Stimulated activated naive CD4-positive, alpha-beta T cell treated with Interleukin-2 at 50 U/mL for 16 hours (primary cell): ENCODE measurements around the gene MSTO1.
"Not testable (repeated sequence)": the region's sequence is repeated elsewhere in the genome, so short reads cannot be mapped to it uniquely, and the experiment has no call there.

Source experiments
- DNase-seq: peaks from one replicate; lab custom pipeline; 2025; lab: John Stamatoyannopoulos, UW

Gene MSTO1

DNA sequence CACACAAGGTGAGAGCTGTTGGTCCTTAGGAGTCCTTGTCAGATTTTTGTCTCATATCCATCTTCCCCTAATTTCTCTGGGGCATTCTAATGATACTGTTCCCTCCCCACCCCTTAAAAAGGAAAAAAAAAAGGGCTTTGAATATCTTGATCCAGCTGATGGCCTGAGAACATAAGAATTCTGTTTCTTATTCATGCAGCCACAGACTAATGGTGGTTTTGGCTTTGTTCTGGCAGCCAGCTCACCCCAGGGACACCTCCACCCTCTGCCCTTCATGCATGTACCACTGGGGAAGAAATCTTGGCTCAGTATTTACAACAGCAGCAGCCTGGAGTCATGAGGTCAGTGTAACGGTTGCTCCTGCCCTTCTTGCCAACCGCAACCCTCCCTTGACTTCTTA lies 3.2 kb downstream of the MSTO1 start:
- not testable (repeated sequence) for DNase-seq

- no peak for DNase-seq
Measured at GRCh38 chr1:155622191-155622590, 12.2 kb downstream of the MSTO1 start.

DNA sequence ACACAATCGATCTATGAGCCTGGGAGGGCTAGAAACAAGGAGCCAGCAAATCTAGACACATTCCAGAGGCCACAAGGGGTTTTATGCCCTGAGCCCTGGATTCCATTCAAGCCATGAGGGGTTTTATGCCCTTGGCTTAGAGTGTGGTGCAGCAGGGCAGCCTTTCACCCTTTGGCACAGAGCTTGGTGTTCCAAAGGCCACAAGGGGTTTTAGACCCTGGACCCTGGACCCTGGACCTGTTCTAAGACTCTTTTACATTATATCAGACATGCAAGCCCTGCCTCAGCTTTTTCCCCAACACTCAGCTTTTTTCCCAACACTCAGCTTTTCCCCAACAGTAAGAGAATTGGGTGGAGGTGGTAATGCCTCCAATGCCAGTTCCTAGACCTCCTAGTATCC lies 13.3 kb downstream of the MSTO1 start:
- DNase-seq: no peak

GRCh38 chr1:155626428-155626827 lies 16.4 kb downstream of the MSTO1 start:
- not testable (repeated sequence) for DNase-seq

DNA sequence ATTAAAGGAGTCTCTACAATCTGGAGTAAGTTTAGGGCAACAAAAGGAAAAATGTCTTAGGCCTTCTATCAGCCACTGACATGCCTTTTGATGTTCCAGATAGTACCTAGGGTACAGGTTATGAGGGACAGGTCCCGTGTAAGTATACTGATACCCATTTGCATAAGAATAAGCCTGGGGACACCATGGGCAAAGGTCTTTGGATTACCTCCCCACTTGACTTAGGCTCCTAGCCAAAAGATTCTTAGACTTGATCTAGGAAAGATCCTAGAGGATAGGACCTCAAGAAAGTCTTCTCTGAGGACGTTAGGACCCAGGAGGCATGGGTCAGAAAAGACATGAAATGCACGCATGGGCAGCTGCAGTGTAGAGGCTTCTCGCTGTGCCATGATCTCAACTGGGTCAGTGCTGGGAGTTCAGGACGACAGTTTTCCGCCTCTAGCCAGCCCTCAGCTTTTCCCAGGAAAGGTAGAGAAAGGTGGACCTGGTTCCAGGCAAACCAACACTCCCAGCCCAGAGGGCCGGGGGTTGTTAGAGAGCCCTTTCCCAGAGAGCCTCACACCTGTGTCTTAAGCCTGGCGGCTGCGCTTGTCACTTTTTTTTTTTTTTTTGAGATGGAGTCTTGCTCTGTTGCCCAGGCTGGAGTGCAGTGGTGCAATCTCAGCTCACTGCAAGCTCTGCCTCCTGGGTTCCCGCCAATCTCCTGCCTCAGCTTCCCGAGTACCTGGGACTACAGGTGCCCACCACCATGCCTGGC lies 26.6 kb downstream of the MSTO1 start:
- DNase-seq: no peak

- DNase-seq: no peak
Measured at GRCh38 chr1:155640367-155640766, 30.3 kb downstream of the MSTO1 start.

GRCh38 chr1:155642559-155643180 lies 32.7 kb downstream of the MSTO1 start:
- not testable (repeated sequence) for DNase-seq

- DNase-seq: no peak
Measured at GRCh38 chr1:155643230-155643629, 33.2 kb downstream of the MSTO1 start.

- DNase-seq: no peak
Measured at GRCh38 chr1:155645034-155645598, 35.1 kb downstream of the MSTO1 start.

- DNase-seq: no peak
Measured at GRCh38 chr1:155645648-155646047, 35.6 kb downstream of the MSTO1 start.

DNA sequence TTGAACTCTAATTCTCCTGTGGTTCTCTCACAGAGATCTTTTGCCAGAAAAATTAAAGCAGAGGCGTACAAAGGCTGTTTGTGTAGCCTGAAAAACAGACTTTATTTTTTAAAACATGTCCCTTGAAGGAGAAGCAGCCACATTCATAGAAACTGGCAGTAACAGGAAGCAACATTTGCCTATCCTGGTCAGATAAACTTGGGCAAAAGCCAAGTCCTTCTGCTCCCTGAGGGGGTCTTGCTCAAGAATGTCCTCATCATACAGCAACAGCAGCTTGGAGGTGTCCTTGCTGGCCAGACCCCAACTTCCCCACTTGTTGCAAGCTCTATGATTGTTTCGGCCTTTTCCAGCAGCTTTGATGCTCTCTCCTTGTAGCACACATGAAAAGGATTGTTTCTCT lies 36.3 kb downstream of the MSTO1 start:
- no peak for DNase-seq

DNA sequence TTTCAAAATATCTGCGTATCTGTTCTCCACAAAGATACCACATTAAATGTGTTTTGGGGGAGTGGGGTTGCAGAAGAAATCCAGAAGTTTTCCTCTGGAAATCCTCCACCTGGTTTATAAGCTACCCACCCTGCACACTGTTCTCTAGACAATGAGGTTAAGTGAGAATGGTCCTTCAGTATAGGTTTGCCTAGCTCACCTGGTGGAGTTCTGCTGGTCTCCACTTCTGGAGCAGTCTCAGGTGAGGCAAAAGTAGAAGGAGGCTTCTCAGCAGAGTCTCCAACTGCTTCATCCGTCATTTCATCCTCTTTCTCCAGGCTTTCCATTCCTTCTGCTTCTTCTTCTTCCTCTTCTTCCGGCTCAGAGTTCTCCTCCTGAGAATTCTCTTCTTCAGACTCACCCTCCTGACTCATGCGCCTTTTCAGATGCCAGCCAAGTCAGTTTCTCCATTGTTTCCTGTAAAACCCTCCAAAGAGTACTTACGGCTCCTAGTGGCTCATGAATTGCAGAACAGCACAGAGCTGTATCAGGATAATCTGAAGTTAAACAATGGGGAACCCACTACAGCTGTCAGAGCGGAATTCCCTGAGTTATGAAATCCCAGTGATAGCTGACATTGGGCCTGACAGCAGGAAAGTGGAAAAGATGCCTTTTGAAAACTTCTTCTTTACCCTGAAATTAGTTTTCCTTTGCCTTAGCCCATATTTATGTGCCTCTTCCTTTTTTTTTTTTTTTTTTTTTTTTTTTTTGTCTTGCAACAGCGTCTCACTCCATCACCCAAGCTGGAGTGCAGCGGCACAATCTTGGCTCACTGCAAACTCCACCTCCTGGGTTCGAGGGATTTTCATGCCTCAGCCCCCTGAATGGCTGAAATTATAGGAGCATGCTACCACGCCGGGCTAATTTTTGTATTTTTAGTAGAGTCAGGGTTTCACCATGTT lies 38.5 kb downstream of the MSTO1 start:
- no peak for DNase-seq

DNA sequence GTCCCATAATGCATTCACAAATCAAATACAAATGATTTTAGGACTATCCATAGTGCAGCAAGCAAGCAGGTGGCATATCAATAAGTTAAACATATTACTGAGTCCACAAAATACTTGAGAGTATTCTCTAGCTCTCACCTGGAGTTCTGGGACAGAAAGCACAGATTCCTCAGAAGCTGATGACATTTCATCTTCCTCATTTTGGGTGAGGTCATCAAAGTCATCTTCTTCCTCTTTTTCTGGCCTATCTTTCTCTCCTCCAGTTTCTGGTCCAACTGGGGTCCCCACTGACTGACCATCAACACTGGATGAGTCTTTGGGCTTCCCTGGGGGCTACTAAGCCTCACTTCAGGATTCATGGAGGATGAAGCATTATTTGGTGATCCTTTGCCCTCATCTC lies 39.7 kb downstream of the MSTO1 start:
- no peak for DNase-seq

- no peak for DNase-seq
Measured at GRCh38 chr1:155650231-155650757, 40.3 kb downstream of the MSTO1 start.

DNA sequence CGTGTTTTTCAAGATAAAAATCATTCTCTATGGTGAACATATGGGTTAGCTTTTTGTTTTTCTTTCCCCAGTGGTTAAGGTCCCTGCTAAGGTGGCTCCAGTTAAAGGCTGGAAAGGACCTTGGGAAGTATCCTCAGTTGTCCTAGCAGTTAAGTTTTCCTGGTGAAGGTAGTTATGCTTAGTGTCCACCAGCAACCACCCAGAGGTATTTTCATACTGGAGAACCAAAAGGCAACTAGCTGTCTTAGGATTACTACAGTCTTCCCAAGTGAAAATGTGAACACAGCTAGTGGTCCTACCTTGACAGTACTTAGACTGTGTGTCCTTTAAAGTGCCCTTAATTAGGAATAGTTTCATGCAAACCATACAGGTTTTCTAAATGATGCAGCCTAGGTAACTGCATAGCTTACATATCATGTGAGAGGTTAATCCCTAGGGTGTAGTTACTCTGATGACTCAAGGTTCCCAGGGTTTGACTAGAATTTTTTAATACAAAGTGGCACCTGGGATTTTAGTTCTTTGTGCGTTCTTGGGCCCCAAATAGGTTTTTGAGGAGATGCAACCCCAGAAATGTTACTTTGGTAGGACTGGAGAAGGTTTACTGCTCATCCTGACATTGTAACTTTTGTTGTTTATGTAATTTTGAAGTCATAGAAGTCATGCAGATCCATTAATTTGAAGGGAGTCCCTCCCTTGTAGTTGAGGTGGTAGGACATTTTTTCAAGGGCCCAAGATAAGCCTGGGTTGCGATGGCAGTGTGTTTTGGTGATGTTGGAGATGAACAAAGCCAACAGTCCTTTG lies 42.0 kb downstream of the MSTO1 start:
- no peak for DNase-seq

- no peak for DNase-seq
Measured at GRCh38 chr1:155652951-155653350, 42.9 kb downstream of the MSTO1 start.

GRCh38 chr1:155657463-155657862 lies 47.4 kb downstream of the MSTO1 start:
- DNase-seq: no peak

GRCh38 chr1:155661239-155661638 lies 51.2 kb downstream of the MSTO1 start:
- not testable (repeated sequence) for DNase-seq
